NCI-H1092 treated with DMSO at 0.1 percent for 48 hours (cell line): ENCODE measurements around the gene DAD1.

Source experiments
- DNase-seq: peaks from one replicate; lab custom pipeline; 2025; lab: John Stamatoyannopoulos, UW

DAD1 gene

GRCh38 chr14:22517117-22517720 is 71.8 kb downstream of the DAD1 start:
- no peak for DNase-seq

GRCh38 chr14:22515929-22516328 is 73.1 kb downstream of the DAD1 start:
- no peak for DNase-seq
